H1 (cell line): ENCODE results near the gene NFATC1. TPM values are rescaled to one million over a fixed set of nuclear protein-coding genes. Genes with fewer than 3 reads are reported as not detected.

ENCODE experiments used
- CTCF ChIA-PET: fragments of 300-600 bp; sonication (Branson Sonifier 250); formaldehyde crosslinking; loops from one replicate; lab custom pipeline; 2021; ENCODE audit not compliant: partially characterized antibody; lab: Charles Lee
- POLR2A ChIA-PET: fragments of 300-600 bp; sonication (Branson Sonifier 250); formaldehyde crosslinking; loops from one replicate; lab custom pipeline; 2021; ENCODE audit warnings: inconsistent platforms; ENCODE audit not compliant: partially characterized antibody; lab: Charles Lee
- DNase-seq, 2 experiments: peaks; one replicate each; pipeline versions ENCODE4 v3.0.0 to v3.0.0-alpha.2; 2010 to 2022; ENCODE audit warnings: low spot score in 2 of 2, low read depth in 1 of 2, mixed read lengths in 1 of 2
- FAIRE-seq: peaks from 2 replicates; lab custom pipeline; 2011; peaks lifted over from hg19 to GRCh38; lab: Jason Lieb, UNC
- H2AFZ ChIP-seq: 2 replicates; pipeline ENCODE4 v1.8.1; 2012; ENCODE audit warnings: low read length, inconsistent platforms
- H2AK5ac ChIP-seq: 2 replicates; pipeline ENCODE4 v1.6.1; 2013; ENCODE audit warnings: low read depth, low read length
- H2BK120ac ChIP-seq: replicated peaks from 2 replicates; pipeline ENCODE3; 2013; ENCODE audit warnings: low read depth, low read length, inconsistent platforms
- H2BK12ac ChIP-seq: 2 replicates; pipeline ENCODE4 v1.6.1; 2013; ENCODE audit warnings: low read depth, low read length
- H2BK15ac ChIP-seq: 2 replicates; pipeline ENCODE4 v1.6.1; 2013; ENCODE audit warnings: low read length
- H2BK20ac ChIP-seq: 2 replicates; pipeline ENCODE4 v1.6.1; 2013; ENCODE audit warnings: low read length
- H2BK5ac ChIP-seq: 2 replicates; pipeline ENCODE4 v1.6.1; 2013; ENCODE audit warnings: low read depth, low read length
- H3K14ac ChIP-seq: 2 replicates; pipeline ENCODE4 v1.6.1; 2013; ENCODE audit warnings: inconsistent platforms; ENCODE audit not compliant: insufficient read length
- H3K18ac ChIP-seq: 2 replicates; pipeline ENCODE4 v1.6.1; 2013; ENCODE audit warnings: low read length; ENCODE audit errors: extremely low read depth
- H3K23ac ChIP-seq: 2 replicates; pipeline ENCODE4 v1.6.1; 2013; ENCODE audit warnings: inconsistent platforms; ENCODE audit not compliant: insufficient read length
- H3K23me2 ChIP-seq: 2 replicates; pipeline ENCODE4 v1.6.1; 2013; ENCODE audit warnings: low read depth, low read length
- H3K27ac ChIP-seq: 2 replicates; pipeline ENCODE4 v1.6.1; 2011; ENCODE audit warnings: low read depth, low read length, inconsistent platforms
- H3K27me3 ChIP-seq, 4 experiments: replicated peaks in 1 of 4; 1 replicate in 1 of 4; 2 replicates in 3 of 4; pipeline versions ENCODE4 v1.6.1 to v1.8.1; 2011 to 2013; ENCODE audit warnings: low read length in 3 of 4, mild to moderate bottlenecking in 3 of 4, inconsistent platforms in 2 of 4, mixed read lengths in 2 of 4, moderate library complexity in 1 of 4; ENCODE audit not compliant: control insufficient read depth in 3 of 4, insufficient read depth in 3 of 4; ENCODE audit errors: extremely low read depth in 1 of 4
- H3K36me3 ChIP-seq, 4 experiments: 2 replicates each; pipeline versions ENCODE4 v1.6.1 to v1.8.1; 2011 to 2013; ENCODE audit warnings: mild to moderate bottlenecking in 4 of 4, low read length in 3 of 4, moderate library complexity in 2 of 4, control low read depth in 1 of 4, inconsistent platforms in 1 of 4; ENCODE audit not compliant: insufficient read depth in 4 of 4, control insufficient read depth in 2 of 4
- H3K4ac ChIP-seq: replicated peaks from 2 replicates; pipeline ENCODE3; 2013; ENCODE audit warnings: low read length, low read depth, mixed read lengths, inconsistent platforms; ENCODE audit not compliant: insufficient read length
- H3K4me1 ChIP-seq, 4 experiments: replicated peaks in 1 of 4; 1 replicate in 1 of 4; 2 replicates in 3 of 4; pipeline versions ENCODE4 v1.6.1 to v1.8.1; 2011 to 2013; ENCODE audit warnings: low read length in 3 of 4, inconsistent platforms in 2 of 4, mixed read lengths in 1 of 4; ENCODE audit not compliant: insufficient read depth in 4 of 4, control insufficient read depth in 3 of 4
- H3K4me2 ChIP-seq, 2 experiments: 2 replicates each; pipeline versions ENCODE4 v1.6.1 to v1.8.1; 2011 to 2013; ENCODE audit warnings: low read depth in 2 of 2, low read length in 2 of 2, control low read depth in 1 of 2, inconsistent platforms in 1 of 2, mild to moderate bottlenecking in 1 of 2; ENCODE audit not compliant: insufficient read depth in 1 of 2
- H3K4me3 ChIP-seq, 4 experiments: fragments of 200-600, 300-600 bp in 1 of 4; sonication (generic), shearing (Covaris generic), sonication (Bioruptor Twin) in 1 of 4; 2 replicates each; pipeline versions ENCODE4 v1.5.1 to v1.8.1; 2011 to 2016; ENCODE audit warnings: low read length in 4 of 4, low read depth in 3 of 4, control low read depth in 2 of 4, inconsistent platforms in 2 of 4, mild to moderate bottlenecking in 2 of 4, mixed read lengths in 1 of 4, moderate library complexity in 1 of 4; ENCODE audit not compliant: insufficient read depth in 2 of 4; ENCODE audit errors: extremely low read depth in 1 of 4
- H3K56ac ChIP-seq: replicated peaks from 2 replicates; pipeline ENCODE3; 2013; ENCODE audit warnings: low read depth, mild to moderate bottlenecking, mixed read lengths, low read length, inconsistent platforms; ENCODE audit not compliant: insufficient read length
- H3K79me1 ChIP-seq: 2 replicates; pipeline ENCODE4 v1.6.1; 2013; ENCODE audit warnings: low read depth, low read length, control low read depth
- H3K79me2 ChIP-seq, 2 experiments: 2 replicates each; pipeline versions ENCODE4 v1.6.1 to v1.8.1; 2012 to 2013; ENCODE audit warnings: low read length in 2 of 2, mild to moderate bottlenecking in 2 of 2, inconsistent platforms in 1 of 2; ENCODE audit not compliant: insufficient read depth in 2 of 2, control insufficient read depth in 1 of 2
- H3K9ac ChIP-seq, 4 experiments: replicated peaks in 1 of 4; 1 replicate in 1 of 4; 2 replicates in 3 of 4; pipeline versions ENCODE4 v1.6.1 to v1.8.1; 2011 to 2013; ENCODE audit warnings: low read depth in 3 of 4, low read length in 3 of 4, control low read depth in 2 of 4, mild to moderate bottlenecking in 2 of 4, moderate library complexity in 2 of 4, inconsistent platforms in 1 of 4; ENCODE audit errors: extremely low read depth in 1 of 4
- H3K9me3 ChIP-seq, 2 experiments: 2 replicates each; pipeline versions ENCODE4 v1.6.1 to v1.8.1; 2012 to 2013; ENCODE audit warnings: mild to moderate bottlenecking in 2 of 2, moderate library complexity in 2 of 2, control low read depth in 1 of 2, inconsistent platforms in 1 of 2, low read depth in 1 of 2, low read length in 1 of 2, mixed read lengths in 1 of 2; ENCODE audit not compliant: insufficient read depth in 2 of 2
- H4K20me1 ChIP-seq, 2 experiments: replicated peaks in 1 of 2; 2 replicates each; pipeline versions ENCODE3 to v1.8.1; 2011 to 2013; ENCODE audit warnings: inconsistent platforms in 2 of 2, low read length in 2 of 2, mild to moderate bottlenecking in 1 of 2; ENCODE audit not compliant: insufficient read depth in 2 of 2, control insufficient read depth in 1 of 2
- H4K5ac ChIP-seq: 2 replicates; pipeline ENCODE4 v1.6.1; 2013; ENCODE audit warnings: low read length, low read depth, mixed read lengths, inconsistent platforms; ENCODE audit not compliant: insufficient read length
- H4K8ac ChIP-seq: 2 replicates; pipeline ENCODE4 v1.8.0; 2013; ENCODE audit warnings: mild to moderate bottlenecking, moderate library complexity, low read length, inconsistent platforms; ENCODE audit not compliant: insufficient read depth; ENCODE audit errors: extremely low read depth
- H4K91ac ChIP-seq: replicated peaks from 2 replicates; pipeline ENCODE3; 2013; ENCODE audit warnings: low read length, mixed read lengths, inconsistent platforms; ENCODE audit not compliant: insufficient read length
- CTBP2 ChIP-seq: IDR thresholded peaks from 2 replicates; pipeline ENCODE4 v1.7.0; 2011; ENCODE audit warnings: borderline replicate concordance, mild to moderate bottlenecking, moderate library complexity, mixed read lengths, low read length; ENCODE audit not compliant: insufficient read depth, insufficient read length
- EZH2 ChIP-seq: fragments of 200-600 bp; sonication (generic); IDR thresholded peaks from 2 replicates; pipeline ENCODE4 v1.7.1; 2012; ENCODE audit warnings: low read depth, mild to moderate bottlenecking, moderate library complexity, low read length, inconsistent platforms; ENCODE audit not compliant: severe bottlenecking
- GTF2F1 ChIP-seq: IDR thresholded peaks from 2 replicates; pipeline ENCODE4 v1.6.1; 2012; ENCODE audit warnings: low read depth, low read length, improper control_type of control experiment, borderline replicate concordance
- HDAC2 ChIP-seq, 2 experiments: fragments of 300-600 bp in 1 of 2; sonication (generic) in 1 of 2; IDR thresholded peaks; 2 replicates each; pipeline ENCODE4 v1.6.1; 2011 to 2012; ENCODE audit warnings: low read depth in 2 of 2, low read length in 2 of 2, mild to moderate bottlenecking in 2 of 2, moderate library complexity in 2 of 2, borderline replicate concordance in 1 of 2, inconsistent platforms in 1 of 2
- KDM5A ChIP-seq: fragments of 200-600 bp; IDR thresholded peaks from 2 replicates; pipeline ENCODE4 v1.7.1; 2012; ENCODE audit warnings: mild to moderate bottlenecking, low read length, inconsistent platforms, mixed read lengths
- MAFK ChIP-seq: IDR thresholded peaks from 2 replicates; pipeline ENCODE4 v1.6.1; 2012; ENCODE audit warnings: low read depth, mild to moderate bottlenecking, improper control_type of control experiment, low read length
- NRF1 ChIP-seq: IDR thresholded peaks from 2 replicates; pipeline ENCODE4 v1.6.1; 2011; ENCODE audit warnings: mild to moderate bottlenecking, low read depth, low read length, improper control_type of control experiment
- POLR2A ChIP-seq, 2 experiments: IDR thresholded peaks; 1 replicate in 1 of 2; 2 replicates in 1 of 2; pipeline ENCODE4 v1.6.1; 2011; ENCODE audit warnings: low read depth in 2 of 2, low read length in 2 of 2, mild to moderate bottlenecking in 2 of 2; ENCODE audit errors: control extremely low read depth in 1 of 2
- RBBP5 ChIP-seq: IDR thresholded peaks from 2 replicates; pipeline ENCODE4 v1.7.1; 2012; ENCODE audit warnings: low read depth, mild to moderate bottlenecking, inconsistent platforms, low read length, moderate library complexity, borderline replicate concordance
- SAP30 ChIP-seq: fragments of 300-600 bp; sonication (generic); IDR thresholded peaks from 2 replicates; pipeline ENCODE4 v1.7.1; 2012; ENCODE audit warnings: low read length, moderate library complexity, mild to moderate bottlenecking, inconsistent platforms; ENCODE audit not compliant: insufficient read depth, insufficient replicate concordance
- SIX5 ChIP-seq: IDR thresholded peaks from 2 replicates; pipeline ENCODE4 v1.6.1; 2011; ENCODE audit warnings: mild to moderate bottlenecking, low read depth, low read length
- SUZ12 ChIP-seq: fragments of 200-600 bp; sonication (generic); IDR thresholded peaks from 2 replicates; pipeline ENCODE4 v1.6.1; 2012; ENCODE audit warnings: mild to moderate bottlenecking, inconsistent platforms, low read length, moderate library complexity, mixed read lengths
- ZNF274 ChIP-seq: IDR thresholded peaks from 2 replicates; pipeline ENCODE4 v1.7.0; 2012; ENCODE audit warnings: low read length, borderline replicate concordance; ENCODE audit errors: extremely low read depth
- WGBS, 2 experiments: shearing (Covaris generic) in 1 of 2; methylation state at CpG; one replicate each; pipeline versions ENCODE4 v1.1.6 to v1.1.7; 2013 to 2015; ENCODE audit warnings: low lambda C conversion rate in 2 of 2, mixed read lengths in 2 of 2, inconsistent platforms in 1 of 2, low coverage in 1 of 2, missing lambda C conversion rate in 1 of 2; ENCODE audit not compliant: insufficient replicate concordance in 2 of 2, insufficient coverage in 1 of 2, insufficient read length in 1 of 2; ENCODE audit errors: extremely low coverage in 1 of 2, missing lambda C conversion rate in 1 of 2; 5-methylcytosine and 5-hydroxymethylcytosine counted together
- polyA plus RNA-seq, 7 experiments: library from polyadenylated mRNA; depleted of rRNA in 3 of 7; stranded (reverse) in 5 of 7; unstranded in 2 of 7; fragments of >200 nt in 5 of 7; fragments of 200-250 nt in 2 of 7; gene quantifications; 1 replicate in 5 of 7; 2 replicates in 1 of 7; 4 replicates in 1 of 7; pipeline versions ENCODE4 v1.2.1 to v1.2.3, GENCODE V29; 2011 to 2013; ENCODE audit warnings: missing spikeins in 2 of 7, mixed read lengths in 2 of 7
- total RNA-seq: library from RNA; stranded (reverse); fragmentation: NEBNext Ultra II Directional; extraction: Animal tissue kit (Norgen Biotek cat#: 25700); gene quantifications from 2 replicates; pipeline ENCODE4 v1.2.1, GENCODE V29; 2021

NFATC1 gene
- total and polyA plus RNA-seq, 2 of the 8 experiments (the other 6 are each of a cell fraction or from before 2014, with no cell fraction given), result 2.0 to 6.6 TPM

- no peak for FAIRE-seq
- ChIA-PET POLR2A (no interaction called here), CTCF (interaction anchor here (0.9 to 1.6 kb wide), 3 partner anchors 24 to 156 kb away, joined by 3 to 4 read pairs (median 3); no protein-coding TSS in a partner anchor)
- Histone ChIP-seq H4K8ac (peak overlapping the region; percentile 64), H3K27ac (no peak overlapping the region), H3K79me1 (no peaks in the 10 kb centered on the region), H3K4me1 (peaks cover 0 to 13% (median 9%) of the 10 kb centered on the region in 4 experiments; a peak in 5 of 7 replicates), H2AK5ac (no peak overlapping the region), H3K4me3 (no peak overlapping the region), H3K4ac (no peak overlapping the region), H4K20me1 (no peaks in the 10 kb centered on the region), H3K18ac (no peak overlapping the region), H3K36me3 (no peaks in the 10 kb centered on the region), H3K79me2 (no peaks in the 10 kb centered on the region), H4K91ac (no peak overlapping the region), H3K23ac (no peak overlapping the region), H3K14ac (no peak overlapping the region), H3K56ac (no peak overlapping the region), H2BK15ac (no peak overlapping the region), H3K9me3 (peaks cover 0 to under 1% of the 10 kb centered on the region in 2 experiments; a peak in 1 of 4 replicates), H2BK120ac (no peak overlapping the region), H2BK20ac (no peak overlapping the region)
- WGBS, 2 experiments, result 91% methylated on average over 21 of the region's 21 CpGs; no CpG with 5 or more reads in 1 of the 2 experiments
- TF ChIP-seq ZNF274 (no peak), CTBP2 (no peak), HDAC2 (IDR thresholded peaks at IDR 0.05; ENCODE audit: borderline replicate concordance in 1 of 2, low read depth in 2 of 2, low read length in 2 of 2) (no peak), POLR2A (IDR thresholded peaks at IDR 0.05; ENCODE audit: control extremely low read depth in 1 of 2, low read depth in 2 of 2, low read length in 2 of 2) (no peak), SUZ12 (no peak), SIX5 (no peak), MAFK (no peak), GTF2F1 (no peak), RBBP5 (no peak), SAP30 (no peak), KDM5A (no peak), EZH2 (no peak), NRF1 (no peak)
- TF ChIP-seq, all 59 proteins: peak for 0
- H3K27me3 ChIP-seq, result peaks cover 0 to 13% (median 10%) of the 10 kb centered on the region in 4 experiments; a peak in 4 of 7 replicates
- DNase-seq, result no peak
- H2BK12ac ChIP-seq, result no peak overlapping the region
- H3K9ac ChIP-seq, result no peak overlapping the region
- H2BK5ac ChIP-seq, result no peak overlapping the region
- H3K4me2 ChIP-seq, result no peak overlapping the region
- H3K23me2 ChIP-seq, result no peaks in the 10 kb centered on the region
- no peak overlapping the region for H2AFZ ChIP-seq
- H4K5ac ChIP-seq, result no peak overlapping the region
Measured at GRCh38 chr18:79511271-79511670, 115.5 kb downstream of the NFATC1 start.
